Activated T-helper 17 cell treated with anti-CD3 and anti-CD28 coated beads, Interleukin-2, amount 50 U/mL, for 72 hours (primary cell): ENCODE results near the gene ARFRP1. TPM values are rescaled to one million over a fixed set of nuclear protein-coding genes. Genes with fewer than 3 reads are reported as not detected.

Experiments
- total RNA-seq, 2 donors: library from RNA; stranded (reverse); gene quantifications; one replicate each; pipeline ENCODE4 v1.2.3, GENCODE V29; 2022

The ARFRP1 gene
- total RNA-seq, 2 donors from 2014 or later = 43.8 to 55.8 TPM

Other genes starting within 250 kb of the ARFRP1 start
- under 1 TPM in 1 of 2 donors, not detected in 1; 0.66 TPM for gene KCNQ2, start 235.3 kb downstream of the ARFRP1 start, total RNA-seq
- gene EEF1A2, start 208.9 kb downstream of the ARFRP1 start, total RNA-seq = 10 to 100 TPM in 1 of 2 donors, under 1 TPM in 1; 0.80 to 10.9 TPM
- gene PPDPF, start 187.2 kb downstream of the ARFRP1 start, total RNA-seq = 10 to 100 TPM; 65.5 to 87.5 TPM
- 1 to 10 TPM in 1 of 2 donors, under 1 TPM in 1; 0.69 to 1.9 TPM for gene PTK6, start 170.6 kb downstream of the ARFRP1 start, total RNA-seq
- gene SRMS, start 160.2 kb downstream of the ARFRP1 start, total RNA-seq = not detected
- gene FNDC11, start 153.8 kb downstream of the ARFRP1 start, total RNA-seq = under 1 TPM in 1 of 2 donors, not detected in 1; 0.40 TPM
- 10 to 100 TPM in 1 of 2 donors, 1 to 10 TPM in 1; 8.2 to 12.6 TPM for gene HELZ2, start 133.7 kb downstream of the ARFRP1 start, total RNA-seq
- gene GMEB2, start 80.9 kb downstream of the ARFRP1 start, total RNA-seq = 10 to 100 TPM; 11.5 to 19.6 TPM
- gene STMN3, start 54.6 kb downstream of the ARFRP1 start, total RNA-seq = 10 to 100 TPM; 15.1 to 24.7 TPM
- 10 to 100 TPM; 41.8 to 51.8 TPM for gene RTEL1, start 49.7 kb downstream of the ARFRP1 start, total RNA-seq
- not detected for gene TNFRSF6B, start 11.3 kb downstream of the ARFRP1 start, total RNA-seq
- gene ZGPAT, start 63 bp upstream of the ARFRP1 start, total RNA-seq = 10 to 100 TPM; 18.3 to 24.7 TPM
- gene LIME1, start 28.7 kb upstream of the ARFRP1 start, total RNA-seq = 10 to 100 TPM in 1 of 2 donors, 1 to 10 TPM in 1; 9.8 to 24.8 TPM
- gene SLC2A4RG, start 31.8 kb upstream of the ARFRP1 start, total RNA-seq = 10 to 100 TPM; 30.5 to 35.1 TPM
- 1 to 10 TPM in 1 of 2 donors, under 1 TPM in 1; 0.54 to 6.2 TPM for gene ZBTB46, start 123.3 kb upstream of the ARFRP1 start, total RNA-seq
- gene ABHD16B, start 153.5 kb upstream of the ARFRP1 start, total RNA-seq = under 1 TPM in 1 of 2 donors, not detected in 1; 0.19 TPM
- gene TPD52L2, start 157.3 kb upstream of the ARFRP1 start, total RNA-seq = 10 to 100 TPM; 54.8 to 92.9 TPM
- gene DNAJC5, start 187.2 kb upstream of the ARFRP1 start, total RNA-seq = 10 to 100 TPM; 46.8 to 53.4 TPM
- 10 to 100 TPM; 27.5 to 36.2 TPM for gene UCKL1, start 248.4 kb upstream of the ARFRP1 start, total RNA-seq